HEK293 (cell line): Measurements from ENCODE around the gene OPN1SW.

Source experiments
- CTCF ChIA-PET: fragments of 350-600 bp; formaldehyde crosslinking; extraction: SDS; loops from one replicate; lab custom pipeline; 2021; ENCODE audit warnings: antibody characterized with exemption; lab: Yijun Ruan, JAX
- POLR2A ChIA-PET: fragments of 300-600 bp; formaldehyde crosslinking; extraction: SDS; loops from one replicate; lab custom pipeline; 2020; ENCODE audit warnings: antibody characterized with exemption, inconsistent platforms; lab: Yijun Ruan, JAX
- H3K27ac ChIP-seq: fragments of 200-500 bp; sonication (Bioruptor generic); 2 replicates; pipeline ENCODE4 v1.5.1; 2014; ENCODE audit warnings: low read depth, low read length, control low read depth, inconsistent platforms; ENCODE audit errors: extremely low read depth
- H3K36me3 ChIP-seq, 2 experiments: fragments of 200-500 bp in 1 of 2; sonication (Bioruptor generic) in 1 of 2; 1 replicate in 1 of 2; 2 replicates in 1 of 2; pipeline ENCODE4 v1.5.1; 2014 to 2017; ENCODE audit warnings: inconsistent platforms in 2 of 2, low read length in 2 of 2; ENCODE audit not compliant: control insufficient read depth in 2 of 2, insufficient read depth in 1 of 2
- H3K4me1 ChIP-seq: fragments of 200-500 bp; sonication (Bioruptor generic); 2 replicates; pipeline ENCODE4 v1.5.1; 2014; ENCODE audit warnings: mild to moderate bottlenecking, low read length, inconsistent platforms; ENCODE audit not compliant: control insufficient read depth, insufficient read depth
- H3K4me3 ChIP-seq: 2 replicates; pipeline ENCODE4 v1.5.1; 2011; ENCODE audit warnings: low read depth, mild to moderate bottlenecking, control low read depth, low read length, moderate library complexity
- H3K9me3 ChIP-seq: fragments of 200-500 bp; sonication (Bioruptor generic); 2 replicates; pipeline ENCODE4 v1.5.1; 2014; ENCODE audit warnings: low read depth, low read length, inconsistent platforms; ENCODE audit not compliant: control insufficient read depth, insufficient read depth
- MYNN ChIP-seq: fragments of 450-650 bp; formaldehyde crosslinking; IDR thresholded peaks from 2 replicates; pipeline ENCODE4 v1.5.1; 2016; ENCODE audit warnings: missing biosample characterization, missing genetic modification characterization, borderline replicate concordance
- ZBTB48 ChIP-seq: fragments of 450-650 bp; formaldehyde crosslinking; IDR thresholded peaks from 2 replicates; pipeline ENCODE4 v1.5.1; 2016; ENCODE audit warnings: missing biosample characterization, missing genetic modification characterization
- ZFP41 ChIP-seq: fragments of 450-650 bp; formaldehyde crosslinking; IDR thresholded peaks from 2 replicates; pipeline ENCODE4 v1.5.1; 2016; ENCODE audit warnings: missing biosample characterization, missing genetic modification characterization, borderline replicate concordance
- ZNF24 ChIP-seq: fragments of 450-650 bp; formaldehyde crosslinking; IDR thresholded peaks from 2 replicates; pipeline ENCODE4 v1.5.1; 2016; ENCODE audit warnings: missing biosample characterization, missing genetic modification characterization
- ZNF354C ChIP-seq: fragments of 450-650 bp; formaldehyde crosslinking; IDR thresholded peaks from 2 replicates; pipeline ENCODE4 v1.5.1; 2016; ENCODE audit warnings: missing biosample characterization, missing genetic modification characterization, low read depth, borderline replicate concordance
- ZNF510 ChIP-seq: fragments of 450-650 bp; formaldehyde crosslinking; IDR thresholded peaks from 2 replicates; pipeline ENCODE4 v1.5.1; 2018; ENCODE audit warnings: mild to moderate bottlenecking, missing genetic modification characterization, missing biosample characterization; ENCODE audit not compliant: insufficient replicate concordance
- ZNF629 ChIP-seq: fragments of 450-650 bp; formaldehyde crosslinking; IDR thresholded peaks from 2 replicates; pipeline ENCODE4 v1.5.1; 2017; ENCODE audit warnings: missing biosample characterization, missing genetic modification characterization
- ZNF660 ChIP-seq: fragments of 450-650 bp; IDR thresholded peaks from 2 replicates; pipeline ENCODE4 v1.5.1; 2018; ENCODE audit warnings: missing biosample characterization, mild to moderate bottlenecking, missing genetic modification characterization
- ZNF670 ChIP-seq: fragments of 450-650 bp; formaldehyde crosslinking; IDR thresholded peaks from 2 replicates; pipeline ENCODE4 v1.5.1; 2016; ENCODE audit warnings: missing biosample characterization, missing genetic modification characterization, low read depth
- ZNF701 ChIP-seq: fragments of 450-650 bp; formaldehyde crosslinking; IDR thresholded peaks from 2 replicates; pipeline ENCODE4 v1.5.1; 2016; ENCODE audit warnings: missing biosample characterization, missing genetic modification characterization
- TF ChIP-seq, protein P1 (sequence below): fragments of 450-650 bp; formaldehyde crosslinking; IDR thresholded peaks from 2 replicates; pipeline ENCODE4 v1.5.1; 2017; ENCODE audit warnings: missing biosample characterization, missing genetic modification characterization
- TF ChIP-seq, protein P2 (sequence below): fragments of 450-650 bp; formaldehyde crosslinking; IDR thresholded peaks from 2 replicates; pipeline ENCODE4 v1.5.1; 2016; ENCODE audit warnings: missing biosample characterization, missing genetic modification characterization, low read depth
- TF ChIP-seq, protein P3 (sequence below): fragments of 450-650 bp; formaldehyde crosslinking; IDR thresholded peaks from 2 replicates; pipeline ENCODE4 v1.5.1; 2016; ENCODE audit warnings: missing biosample characterization, missing genetic modification characterization
- TF ChIP-seq, protein P4 (sequence below): IDR thresholded peaks from 2 replicates; pipeline ENCODE4 v1.6.1; 2011; ENCODE audit warnings: mild to moderate bottlenecking, low read depth, low read length, borderline replicate concordance
- TF ChIP-seq, protein P5 (sequence below): fragments of 450-650 bp; formaldehyde crosslinking; conservative IDR thresholded peaks from 2 replicates; pipeline ENCODE4 v1.5.1; 2016; ENCODE audit warnings: low read depth, missing biosample characterization, missing genetic modification characterization

OPN1SW gene

DNA sequence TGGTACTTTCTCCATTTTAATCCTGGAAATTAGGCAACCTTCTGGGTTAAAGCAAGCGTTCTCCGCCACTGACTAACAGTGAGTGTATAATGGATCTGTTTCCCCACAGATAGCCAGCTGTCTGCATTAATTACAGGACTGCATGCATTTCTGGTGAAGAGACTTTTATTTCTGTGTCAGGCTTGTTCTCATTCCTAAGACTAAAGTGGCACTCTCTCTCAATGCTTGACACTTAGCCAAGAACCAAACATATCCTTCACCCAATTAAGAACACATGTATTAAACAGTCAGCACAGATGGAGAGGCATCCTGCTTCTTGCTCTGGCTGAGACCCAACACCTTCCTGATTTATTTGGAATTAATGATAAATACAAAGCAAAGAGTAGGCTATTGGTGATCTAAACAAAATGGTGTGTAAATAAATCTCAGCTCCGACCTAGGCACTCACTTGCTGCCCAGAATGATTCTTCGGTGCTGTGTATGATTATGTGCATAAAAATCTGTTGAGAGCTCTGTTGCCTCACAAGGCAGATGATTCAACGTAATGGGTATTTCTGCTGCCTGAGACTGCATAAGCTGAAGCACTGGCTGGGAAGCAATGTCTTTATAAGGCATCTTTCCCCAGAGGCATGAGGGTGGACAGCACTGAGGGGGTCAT is 19.6 kb downstream of the OPN1SW start:
- Histone ChIP-seq H3K9me3 (no peaks in the 10 kb centered on the region), H3K36me3 (peaks cover 17 to 84% of the 10 kb centered on the region in 2 experiments), H3K4me1 (no peaks in the 10 kb centered on the region), H3K27ac (no peak overlapping the region), H3K4me3 (no peak overlapping the region)
- TF ChIP-seq, protein P1, sequence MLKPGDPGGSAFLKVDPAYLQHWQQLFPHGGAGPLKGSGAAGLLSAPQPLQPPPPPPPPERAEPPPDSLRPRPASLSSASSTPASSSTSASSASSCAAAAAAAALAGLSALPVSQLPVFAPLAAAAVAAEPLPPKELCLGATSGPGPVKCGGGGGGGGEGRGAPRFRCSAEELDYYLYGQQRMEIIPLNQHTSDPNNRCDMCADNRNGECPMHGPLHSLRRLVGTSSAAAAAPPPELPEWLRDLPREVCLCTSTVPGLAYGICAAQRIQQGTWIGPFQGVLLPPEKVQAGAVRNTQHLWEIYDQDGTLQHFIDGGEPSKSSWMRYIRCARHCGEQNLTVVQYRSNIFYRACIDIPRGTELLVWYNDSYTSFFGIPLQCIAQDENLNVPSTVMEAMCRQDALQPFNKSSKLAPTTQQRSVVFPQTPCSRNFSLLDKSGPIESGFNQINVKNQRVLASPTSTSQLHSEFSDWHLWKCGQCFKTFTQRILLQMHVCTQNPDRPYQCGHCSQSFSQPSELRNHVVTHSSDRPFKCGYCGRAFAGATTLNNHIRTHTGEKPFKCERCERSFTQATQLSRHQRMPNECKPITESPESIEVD (tag by site-specific recombination): no peak
- TF ChIP-seq ZNF629 (tag by site-specific recombination) (no peak), ZFP41 (tag by site-specific recombination) (no peak), ZNF354C (no peak), ZNF701 (tag by site-specific recombination) (no peak), MYNN (no peak), ZNF670 (tag by site-specific recombination) (no peak), ZNF510 (tag by site-specific recombination) (no peak), ZBTB48 (no peak), ZNF660 (tag by site-specific recombination) (no peak), ZNF24 (tag by site-specific recombination) (no peak)
- TF ChIP-seq, protein P2, sequence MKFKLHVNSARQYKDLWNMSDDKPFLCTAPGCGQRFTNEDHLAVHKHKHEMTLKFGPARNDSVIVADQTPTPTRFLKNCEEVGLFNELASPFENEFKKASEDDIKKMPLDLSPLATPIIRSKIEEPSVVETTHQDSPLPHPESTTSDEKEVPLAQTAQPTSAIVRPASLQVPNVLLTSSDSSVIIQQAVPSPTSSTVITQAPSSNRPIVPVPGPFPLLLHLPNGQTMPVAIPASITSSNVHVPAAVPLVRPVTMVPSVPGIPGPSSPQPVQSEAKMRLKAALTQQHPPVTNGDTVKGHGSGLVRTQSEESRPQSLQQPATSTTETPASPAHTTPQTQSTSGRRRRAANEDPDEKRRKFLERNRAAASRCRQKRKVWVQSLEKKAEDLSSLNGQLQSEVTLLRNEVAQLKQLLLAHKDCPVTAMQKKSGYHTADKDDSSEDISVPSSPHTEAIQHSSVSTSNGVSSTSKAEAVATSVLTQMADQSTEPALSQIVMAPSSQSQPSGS (tag by site-specific recombination): no peak
- TF ChIP-seq, protein P3, sequence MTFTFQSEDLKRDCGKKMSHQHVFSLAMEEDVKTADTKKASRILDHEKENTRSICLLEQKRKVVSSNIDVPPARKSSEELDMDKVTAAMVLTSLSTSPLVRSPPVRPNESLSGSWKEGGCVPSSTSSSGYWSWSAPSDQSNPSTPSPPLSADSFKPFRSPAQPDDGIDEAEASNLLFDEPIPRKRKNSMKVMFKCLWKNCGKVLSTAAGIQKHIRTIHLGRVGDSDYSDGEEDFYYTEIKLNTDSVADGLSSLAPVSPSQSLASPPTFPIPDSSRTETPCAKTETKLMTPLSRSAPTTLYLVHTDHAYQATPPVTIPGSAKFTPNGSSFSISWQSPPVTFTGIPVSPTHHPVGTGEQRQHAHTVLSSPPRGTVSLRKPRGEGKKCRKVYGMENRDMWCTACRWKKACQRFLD (tag by site-specific recombination): no peak
- TF ChIP-seq, protein P4, sequence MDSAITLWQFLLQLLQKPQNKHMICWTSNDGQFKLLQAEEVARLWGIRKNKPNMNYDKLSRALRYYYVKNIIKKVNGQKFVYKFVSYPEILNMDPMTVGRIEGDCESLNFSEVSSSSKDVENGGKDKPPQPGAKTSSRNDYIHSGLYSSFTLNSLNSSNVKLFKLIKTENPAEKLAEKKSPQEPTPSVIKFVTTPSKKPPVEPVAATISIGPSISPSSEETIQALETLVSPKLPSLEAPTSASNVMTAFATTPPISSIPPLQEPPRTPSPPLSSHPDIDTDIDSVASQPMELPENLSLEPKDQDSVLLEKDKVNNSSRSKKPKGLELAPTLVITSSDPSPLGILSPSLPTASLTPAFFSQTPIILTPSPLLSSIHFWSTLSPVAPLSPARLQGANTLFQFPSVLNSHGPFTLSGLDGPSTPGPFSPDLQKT: no peak
- TF ChIP-seq, protein P5, sequence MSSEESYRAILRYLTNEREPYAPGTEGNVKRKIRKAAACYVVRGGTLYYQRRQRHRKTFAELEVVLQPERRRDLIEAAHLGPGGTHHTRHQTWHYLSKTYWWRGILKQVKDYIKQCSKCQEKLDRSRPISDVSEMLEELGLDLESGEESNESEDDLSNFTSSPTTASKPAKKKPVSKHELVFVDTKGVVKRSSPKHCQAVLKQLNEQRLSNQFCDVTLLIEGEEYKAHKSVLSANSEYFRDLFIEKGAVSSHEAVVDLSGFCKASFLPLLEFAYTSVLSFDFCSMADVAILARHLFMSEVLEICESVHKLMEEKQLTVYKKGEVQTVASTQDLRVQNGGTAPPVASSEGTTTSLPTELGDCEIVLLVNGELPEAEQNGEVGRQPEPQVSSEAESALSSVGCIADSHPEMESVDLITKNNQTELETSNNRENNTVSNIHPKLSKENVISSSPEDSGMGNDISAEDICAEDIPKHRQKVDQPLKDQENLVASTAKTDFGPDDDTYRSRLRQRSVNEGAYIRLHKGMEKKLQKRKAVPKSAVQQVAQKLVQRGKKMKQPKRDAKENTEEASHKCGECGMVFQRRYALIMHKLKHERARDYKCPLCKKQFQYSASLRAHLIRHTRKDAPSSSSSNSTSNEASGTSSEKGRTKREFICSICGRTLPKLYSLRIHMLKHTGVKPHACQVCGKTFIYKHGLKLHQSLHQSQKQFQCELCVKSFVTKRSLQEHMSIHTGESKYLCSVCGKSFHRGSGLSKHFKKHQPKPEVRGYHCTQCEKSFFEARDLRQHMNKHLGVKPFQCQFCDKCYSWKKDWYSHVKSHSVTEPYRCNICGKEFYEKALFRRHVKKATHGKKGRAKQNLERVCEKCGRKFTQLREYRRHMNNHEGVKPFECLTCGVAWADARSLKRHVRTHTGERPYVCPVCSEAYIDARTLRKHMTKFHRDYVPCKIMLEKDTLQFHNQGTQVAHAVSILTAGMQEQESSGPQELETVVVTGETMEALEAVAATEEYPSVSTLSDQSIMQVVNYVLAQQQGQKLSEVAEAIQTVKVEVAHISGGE (tag by site-specific recombination): no peak
- ChIA-PET POLR2A (no interaction called here), CTCF (interaction anchor here (0.8 to 1.2 kb wide), 2 partner anchors 15 to 128 kb away, joined by 3 to 5 read pairs; no protein-coding TSS in a partner anchor)
